Sigmoid colon (tissue), 3 donors: ENCODE results near the gene NOC4L.

Source experiments
- CTCF ChIP-seq, 4 experiments: fragments of 450-650 bp in 3 of 4; fragments of 200-600 bp in 1 of 4; IDR thresholded peaks; one replicate each; pipeline ENCODE4 v1.5.1; 2016 to 2019; ENCODE audit warnings: antibody characterized with exemption in 4 of 4, mild to moderate bottlenecking in 3 of 4, moderate library complexity in 2 of 4
- POLR2A ChIP-seq, 2 donors: fragments of 450-650 bp; IDR thresholded peaks; one replicate each; pipeline ENCODE4 v1.6.1; 2016; ENCODE audit warnings: antibody characterized with exemption in 2 of 2, mild to moderate bottlenecking in 2 of 2, moderate library complexity in 2 of 2

- TF ChIP-seq CTCF (IDR thresholded peaks at IDR 0.05) (no peak), POLR2A (IDR thresholded peaks at IDR 0.05) (no peak)
Observed at GRCh38 chr12:132125736-132126135, 18.5 kb upstream of the NOC4L start.
